Cortex of kidney (tissue), 1 donor: Measurements from ENCODE around the gene ATP11B.
"Not testable (repeated sequence)": the region's sequence is repeated elsewhere in the genome, so short reads cannot be mapped to it uniquely, and the experiment has no call there.

Experiments used
- DNase-seq: peaks from one replicate; lab custom pipeline; 2025; lab: John Stamatoyannopoulos, UW

ATP11B gene

GRCh38 chr3:182837855-182838454 lies 44.7 kb downstream of the ATP11B start:
- DNase-seq: no peak

- no peak for DNase-seq
Measured at GRCh38 chr3:182843478-182843877, 50.2 kb downstream of the ATP11B start.

GRCh38 chr3:182848906-182849305 lies 55.6 kb downstream of the ATP11B start:
- DNase-seq: no peak

- no peak for DNase-seq
Measured at GRCh38 chr3:182855076-182855475, 61.8 kb downstream of the ATP11B start.

- DNase-seq: no peak
Measured at GRCh38 chr3:182861348-182861747, 68.0 kb downstream of the ATP11B start.

- DNase-seq: no peak
Measured at GRCh38 chr3:182862159-182862860, 69.0 kb downstream of the ATP11B start.

GRCh38 chr3:182869059-182869458 lies 75.8 kb downstream of the ATP11B start:
- DNase-seq: no peak

GRCh38 chr3:182870917-182871316 lies 77.6 kb downstream of the ATP11B start:
- not testable (repeated sequence) for DNase-seq

- no peak for DNase-seq
Measured at GRCh38 chr3:182879031-182879611, 85.8 kb downstream of the ATP11B start.

GRCh38 chr3:182886497-182886896 lies 93.2 kb downstream of the ATP11B start:
- no peak for DNase-seq

- no peak for DNase-seq
Measured at GRCh38 chr3:182889948-182890629, 96.8 kb downstream of the ATP11B start.

- DNase-seq: no peak
Measured at GRCh38 chr3:182891364-182891763, 98.1 kb downstream of the ATP11B start.

GRCh38 chr3:182892226-182892625 lies 98.9 kb downstream of the ATP11B start:
- no peak for DNase-seq

- no peak for DNase-seq
Measured at GRCh38 chr3:182895513-182896112, 102.3 kb downstream of the ATP11B start.

- no peak for DNase-seq
Measured at GRCh38 chr3:182896553-182896952, 103.2 kb downstream of the ATP11B start.

GRCh38 chr3:182902236-182902635 lies 108.9 kb downstream of the ATP11B start:
- DNase-seq: no peak

- no peak for DNase-seq
Measured at GRCh38 chr3:182904164-182904563, 110.9 kb downstream of the ATP11B start.

GRCh38 chr3:182905623-182906022 lies 112.3 kb downstream of the ATP11B start:
- no peak for DNase-seq

- DNase-seq: no peak
Measured at GRCh38 chr3:182906036-182906435, 112.7 kb downstream of the ATP11B start.

- no peak for DNase-seq
Measured at GRCh38 chr3:182908471-182908870, 115.2 kb downstream of the ATP11B start.

- no peak for DNase-seq
Measured at GRCh38 chr3:182909318-182910040, 116.2 kb downstream of the ATP11B start.
